HEK293 (cell line): ENCODE measurements around the gene HAT1.

Experiments used
- CTCF ChIA-PET: fragments of 350-600 bp; formaldehyde crosslinking; extraction: SDS; loops from one replicate; lab custom pipeline; 2021; ENCODE audit warnings: antibody characterized with exemption; lab: Yijun Ruan, JAX
- POLR2A ChIA-PET: fragments of 300-600 bp; formaldehyde crosslinking; extraction: SDS; loops from one replicate; lab custom pipeline; 2020; ENCODE audit warnings: antibody characterized with exemption, inconsistent platforms; lab: Yijun Ruan, JAX
- H3K27ac ChIP-seq: fragments of 200-500 bp; sonication (Bioruptor generic); 2 replicates; pipeline ENCODE4 v1.5.1; 2014; ENCODE audit warnings: low read depth, low read length, control low read depth, inconsistent platforms; ENCODE audit errors: extremely low read depth
- H3K36me3 ChIP-seq, 2 experiments: fragments of 200-500 bp in 1 of 2; sonication (Bioruptor generic) in 1 of 2; 1 replicate in 1 of 2; 2 replicates in 1 of 2; pipeline ENCODE4 v1.5.1; 2014 to 2017; ENCODE audit warnings: inconsistent platforms in 2 of 2, low read length in 2 of 2; ENCODE audit not compliant: control insufficient read depth in 2 of 2, insufficient read depth in 1 of 2
- H3K4me1 ChIP-seq: fragments of 200-500 bp; sonication (Bioruptor generic); 2 replicates; pipeline ENCODE4 v1.5.1; 2014; ENCODE audit warnings: mild to moderate bottlenecking, low read length, inconsistent platforms; ENCODE audit not compliant: control insufficient read depth, insufficient read depth
- H3K4me3 ChIP-seq: 2 replicates; pipeline ENCODE4 v1.5.1; 2011; ENCODE audit warnings: low read depth, mild to moderate bottlenecking, control low read depth, low read length, moderate library complexity
- H3K9me3 ChIP-seq: fragments of 200-500 bp; sonication (Bioruptor generic); 2 replicates; pipeline ENCODE4 v1.5.1; 2014; ENCODE audit warnings: low read depth, low read length, inconsistent platforms; ENCODE audit not compliant: control insufficient read depth, insufficient read depth
- GLIS2 ChIP-seq: fragments of 450-650 bp; formaldehyde crosslinking; IDR thresholded peaks from 2 replicates; pipeline ENCODE4 v1.5.1; 2016; ENCODE audit warnings: missing biosample characterization, missing genetic modification characterization
- SALL2 ChIP-seq: fragments of 450-650 bp; formaldehyde crosslinking; IDR thresholded peaks from 2 replicates; pipeline ENCODE4 v1.5.0; 2017; ENCODE audit warnings: missing biosample characterization, mild to moderate bottlenecking, missing genetic modification characterization, borderline replicate concordance
- ZBTB17 ChIP-seq: fragments of 450-650 bp; formaldehyde crosslinking; IDR thresholded peaks from 2 replicates; pipeline ENCODE4 v1.5.1; 2016; ENCODE audit warnings: missing biosample characterization, missing genetic modification characterization
- ZBTB21 ChIP-seq: fragments of 450-650 bp; formaldehyde crosslinking; IDR thresholded peaks from 2 replicates; pipeline ENCODE4 v1.5.1; 2017; ENCODE audit warnings: missing biosample characterization, missing genetic modification characterization
- ZBTB49 ChIP-seq: fragments of 450-650 bp; formaldehyde crosslinking; IDR thresholded peaks from 2 replicates; pipeline ENCODE4 v1.5.1; 2016; ENCODE audit warnings: missing biosample characterization, missing genetic modification characterization, low read depth
- ZBTB7A ChIP-seq: fragments of 450-650 bp; formaldehyde crosslinking; IDR thresholded peaks from 2 replicates; pipeline ENCODE4 v1.5.1; 2016; ENCODE audit warnings: low read depth, missing biosample characterization, missing genetic modification characterization
- ZNF157 ChIP-seq: fragments of 450-650 bp; formaldehyde crosslinking; IDR thresholded peaks from 2 replicates; pipeline ENCODE4 v1.5.1; 2016; ENCODE audit warnings: missing biosample characterization, missing genetic modification characterization
- ZNF214 ChIP-seq: fragments of 450-650 bp; formaldehyde crosslinking; IDR thresholded peaks from 2 replicates; pipeline ENCODE4 v1.5.1; 2017; ENCODE audit warnings: missing biosample characterization, mild to moderate bottlenecking, missing genetic modification characterization, borderline replicate concordance
- ZNF341 ChIP-seq: fragments of 450-650 bp; formaldehyde crosslinking; IDR thresholded peaks from 2 replicates; pipeline ENCODE4; 2016; ENCODE audit warnings: low read depth, missing biosample characterization, missing genetic modification characterization
- ZNF501 ChIP-seq: fragments of 450-650 bp; formaldehyde crosslinking; IDR thresholded peaks from 2 replicates; pipeline ENCODE4 v1.5.1; 2016; ENCODE audit warnings: missing biosample characterization, missing genetic modification characterization
- ZNF529 ChIP-seq: fragments of 450-650 bp; formaldehyde crosslinking; IDR thresholded peaks from 2 replicates; pipeline ENCODE4 v1.5.1; 2017; ENCODE audit warnings: missing genetic modification characterization, missing biosample characterization; ENCODE audit not compliant: insufficient replicate concordance
- ZNF549 ChIP-seq: fragments of 450-650 bp; IDR thresholded peaks from 2 replicates; pipeline ENCODE4 v1.5.1; 2018; ENCODE audit warnings: missing biosample characterization, missing genetic modification characterization, mild to moderate bottlenecking, inconsistent platforms, moderate library complexity
- ZNF660 ChIP-seq: fragments of 450-650 bp; IDR thresholded peaks from 2 replicates; pipeline ENCODE4 v1.5.1; 2018; ENCODE audit warnings: missing biosample characterization, mild to moderate bottlenecking, missing genetic modification characterization
- ZNF670 ChIP-seq: fragments of 450-650 bp; formaldehyde crosslinking; IDR thresholded peaks from 2 replicates; pipeline ENCODE4 v1.5.1; 2016; ENCODE audit warnings: missing biosample characterization, missing genetic modification characterization, low read depth
- ZNF830 ChIP-seq: fragments of 450-650 bp; IDR thresholded peaks from 2 replicates; pipeline ENCODE4 v1.5.0; 2018; ENCODE audit warnings: missing biosample characterization, missing genetic modification characterization, low read depth, mild to moderate bottlenecking, moderate library complexity
- TF ChIP-seq, protein P1 (sequence below): fragments of 450-650 bp; formaldehyde crosslinking; IDR thresholded peaks from 2 replicates; pipeline ENCODE4 v1.5.1; 2016; ENCODE audit warnings: missing biosample characterization, missing genetic modification characterization

HAT1 gene

GRCh38 chr2:171880774-171881173 is 41.5 kb upstream of the HAT1 start:
- ChIA-PET POLR2A (interaction anchor here (1.0 kb wide), 1 partner anchor 221 kb away, joined by 5 read pairs; the partner anchor contains the start of gene DLX2), CTCF (interaction anchor here (1.5 kb wide), 1 partner anchor 10 kb away, joined by 10 read pairs; no protein-coding TSS in a partner anchor)
- H3K4me1 ChIP-seq = peaks cover 3% of the 10 kb centered on the region; the same call in 1 of the 2 replicates
- no peak overlapping the region for H3K4me3 ChIP-seq
- TF ChIP-seq ZBTB49 = no peak
- TF ChIP-seq ZNF501 (tag by site-specific recombination) = no peak
- TF ChIP-seq GLIS2 = no peak
- no peak for TF ChIP-seq ZNF341 (tag by site-specific recombination)
- no peak for TF ChIP-seq ZNF214
- no peak for TF ChIP-seq SALL2 (tag by site-specific recombination)
- no peak for TF ChIP-seq ZNF157 (tag by site-specific recombination)
- TF ChIP-seq ZBTB21 (tag by site-specific recombination) = no peak
- TF ChIP-seq ZNF670 = no peak
- TF ChIP-seq ZNF830 (tag by site-specific recombination) = no peak
- no peak for TF ChIP-seq ZNF660 (tag by site-specific recombination)
- no peak for TF ChIP-seq ZNF529 (tag by site-specific recombination)
- H3K36me3 ChIP-seq = no peaks in the 10 kb centered on the region
- no peaks in the 10 kb centered on the region for H3K9me3 ChIP-seq
- H3K27ac ChIP-seq = no peak overlapping the region

DNA sequence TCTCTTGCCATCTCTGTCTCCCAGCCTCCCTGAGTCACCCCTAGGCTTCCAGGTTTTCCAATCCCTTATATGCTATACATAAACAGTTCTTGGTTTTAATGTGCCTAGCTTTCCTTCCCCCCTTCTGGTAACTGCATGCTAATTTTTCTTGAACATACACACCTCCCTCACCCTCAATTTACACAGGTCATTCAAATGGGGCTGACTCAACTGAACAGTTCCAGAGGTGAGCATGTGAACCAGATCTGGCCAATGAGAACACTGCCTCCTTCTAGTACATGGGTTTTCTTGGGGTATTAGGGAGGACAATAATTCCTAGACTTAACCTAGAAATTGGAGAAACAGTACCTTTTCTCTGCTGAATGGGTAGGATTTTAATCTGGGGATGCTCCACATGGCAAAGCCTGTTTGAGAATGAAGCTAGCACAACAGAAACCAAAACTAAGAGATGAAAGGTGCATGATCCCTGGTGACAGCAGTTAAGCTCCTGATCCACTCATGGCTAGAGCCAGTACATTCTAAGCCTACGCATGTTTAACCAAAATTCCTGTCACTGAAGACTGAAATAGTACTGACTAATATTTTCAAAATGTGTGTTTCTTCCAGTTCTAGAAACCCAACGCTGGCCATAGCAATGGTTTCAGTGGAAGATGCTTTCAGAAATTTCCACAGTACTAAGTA is 40.0 kb upstream of the HAT1 start:
- Histone ChIP-seq H3K4me1 (peaks cover 3% of the 10 kb centered on the region; the same call in 1 of the 2 replicates), H3K9me3 (no peaks in the 10 kb centered on the region), H3K4me3 (no peak overlapping the region), H3K27ac (no peak overlapping the region), H3K36me3 (no peaks in the 10 kb centered on the region)
- ChIA-PET CTCF (interaction anchor here (1.0 to 1.5 kb wide), 3 partner anchors 9 to 221 kb away, joined by 3 to 10 read pairs (median 5); partner anchors contain the start of genes DLX2 and SLC25A12), POLR2A (interaction anchor here (1.6 kb wide), 1 partner anchor 11 kb away, joined by 6 read pairs; the partner anchor contains the start of gene SLC25A12)
- TF ChIP-seq ZBTB7A (tag by site-specific recombination) = no peak

DNA sequence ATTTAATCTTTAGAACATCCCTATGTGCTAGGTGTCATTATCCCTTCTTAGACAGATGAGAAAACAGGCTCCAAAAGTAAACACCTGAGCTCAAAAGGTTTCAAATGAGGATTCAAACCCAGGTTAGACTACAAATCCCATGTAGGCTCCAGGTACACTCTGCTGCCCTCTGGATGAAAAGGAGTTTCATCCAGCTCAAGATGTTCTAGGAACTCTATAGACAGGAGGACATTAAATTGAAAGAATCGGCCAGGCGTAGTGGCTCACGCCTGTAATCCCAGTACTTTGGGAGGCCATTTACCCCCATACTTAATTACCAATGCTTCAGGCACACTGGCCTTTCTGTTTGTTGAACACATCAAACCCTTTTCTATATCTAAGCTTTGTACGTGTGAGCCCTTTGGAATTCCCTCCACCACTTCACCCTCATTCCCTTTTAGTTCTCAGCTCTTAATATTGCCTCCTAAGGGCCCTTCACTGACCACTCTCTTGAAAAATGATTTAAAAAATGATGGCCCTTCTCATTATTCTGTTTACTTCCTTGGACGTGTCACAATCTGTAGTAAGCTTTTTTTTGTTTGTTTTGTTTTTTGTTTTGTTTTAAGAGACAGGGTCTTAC is 38.9 kb upstream of the HAT1 start:
- H3K4me3 ChIP-seq = no peak overlapping the region
- POLR2A ChIA-PET = interaction anchor here (0.6 to 1.6 kb wide), 2 partner anchors 10 to 219 kb away, joined by 3 to 6 read pairs; partner anchors contain the start of gene SLC25A12
- H3K27ac ChIP-seq = no peak overlapping the region

More for the DNA sequence above, 38.9 kb upstream of the HAT1 start:
- CTCF ChIA-PET = interaction anchor here (0.6 to 1.1 kb wide), 4 partner anchors 21 to 220 kb away, joined by 3 to 5 read pairs (median 4); partner anchors contain the start of gene DLX2
- 0 out of 2 replicates have a peak, but pooled peaks have one; percentile 10 for TF ChIP-seq ZNF549 (tag by site-specific recombination)
- TF ChIP-seq ZBTB17 = 0 out of 2 replicates have a peak, but pooled peaks have one; percentile 21
- TF ChIP-seq, protein P1, sequence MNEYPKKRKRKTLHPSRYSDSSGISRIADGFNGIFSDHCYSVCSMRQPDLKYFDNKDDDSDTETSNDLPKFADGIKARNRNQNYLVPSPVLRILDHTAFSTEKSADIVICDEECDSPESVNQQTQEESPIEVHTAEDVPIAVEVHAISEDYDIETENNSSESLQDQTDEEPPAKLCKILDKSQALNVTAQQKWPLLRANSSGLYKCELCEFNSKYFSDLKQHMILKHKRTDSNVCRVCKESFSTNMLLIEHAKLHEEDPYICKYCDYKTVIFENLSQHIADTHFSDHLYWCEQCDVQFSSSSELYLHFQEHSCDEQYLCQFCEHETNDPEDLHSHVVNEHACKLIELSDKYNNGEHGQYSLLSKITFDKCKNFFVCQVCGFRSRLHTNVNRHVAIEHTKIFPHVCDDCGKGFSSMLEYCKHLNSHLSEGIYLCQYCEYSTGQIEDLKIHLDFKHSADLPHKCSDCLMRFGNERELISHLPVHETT (tag by site-specific recombination) = no peak
- peaks cover 0 to 3% of the 10 kb centered on the region in 2 experiments; a peak in 2 of 3 replicates for H3K36me3 ChIP-seq
- H3K9me3 ChIP-seq = no peaks in the 10 kb centered on the region
- no peaks in the 10 kb centered on the region for H3K4me1 ChIP-seq
